ENCODE results near the gene APCDD1.

Gene APCDD1

GRCh38 chr18:10417191-10417590, 37.2 kb upstream of the APCDD1 start:
- Histone ChIP-seq H3K27me3 (ENCODE audit: control insufficient read depth, insufficient read depth, low read length) (no peaks in the 10 kb centered on the region), H3K4me3 (ENCODE audit: low read depth, low read length) (no peak overlapping the region), H3K36me3 (ENCODE audit: control insufficient read depth, insufficient read depth, low read length) (no peaks in the 10 kb centered on the region), H3K9me3 (ENCODE audit: control insufficient read depth, insufficient read depth, low read length) (no peaks in the 10 kb centered on the region), H3K4me1 (ENCODE audit: control insufficient read depth, insufficient read depth, low read length) (0 out of 2 replicates have a peak, but pooled peaks cover 4% of the 10 kb centered on the region), H3K27ac (ENCODE audit: low read depth, low read length) (no peak overlapping the region), H3K9ac (ENCODE audit: low read depth, low read length) (no peak overlapping the region)

GRCh38 chr18:10417664-10418063, 36.8 kb upstream of the APCDD1 start:
- Histone ChIP-seq H3K4me3 (ENCODE audit: low read depth, low read length) (no peak overlapping the region), H3K4me1 (ENCODE audit: control insufficient read depth, insufficient read depth, low read length) (0 out of 2 replicates have a peak, but pooled peaks cover 4% of the 10 kb centered on the region), H3K27me3 (ENCODE audit: control insufficient read depth, insufficient read depth, low read length) (no peaks in the 10 kb centered on the region), H3K27ac (ENCODE audit: low read depth, low read length) (no peak overlapping the region), H3K9me3 (ENCODE audit: control insufficient read depth, insufficient read depth, low read length) (no peaks in the 10 kb centered on the region), H3K9ac (ENCODE audit: low read depth, low read length) (no peak overlapping the region), H3K36me3 (ENCODE audit: control insufficient read depth, insufficient read depth, low read length) (no peaks in the 10 kb centered on the region)

- Histone ChIP-seq H3K9me3 (ENCODE audit: control insufficient read depth, insufficient read depth, low read length) (no peaks in the 10 kb centered on the region), H3K9ac (ENCODE audit: low read depth, low read length) (no peak overlapping the region), H3K27me3 (ENCODE audit: control insufficient read depth, insufficient read depth, low read length) (no peaks in the 10 kb centered on the region), H3K36me3 (ENCODE audit: control insufficient read depth, insufficient read depth, low read length) (no peaks in the 10 kb centered on the region), H3K27ac (ENCODE audit: low read depth, low read length) (no peak overlapping the region), H3K4me1 (ENCODE audit: control insufficient read depth, insufficient read depth, low read length) (0 out of 2 replicates have a peak, but pooled peaks cover 4% of the 10 kb centered on the region), H3K4me3 (ENCODE audit: low read depth, low read length) (no peak overlapping the region)
Observed at GRCh38 chr18:10418836-10419235, 35.6 kb upstream of the APCDD1 start.

GRCh38 chr18:10419420-10420103, 34.9 kb upstream of the APCDD1 start:
- Histone ChIP-seq H3K36me3 (ENCODE audit: control insufficient read depth, insufficient read depth, low read length) (no peaks in the 10 kb centered on the region), H3K9ac (ENCODE audit: low read depth, low read length) (no peak overlapping the region)

GRCh38 chr18:10420561-10421352, 33.7 kb upstream of the APCDD1 start:
- Histone ChIP-seq H3K27me3 (ENCODE audit: control insufficient read depth, insufficient read depth, low read length) (no peaks in the 10 kb centered on the region), H3K36me3 (ENCODE audit: control insufficient read depth, insufficient read depth, low read length) (no peaks in the 10 kb centered on the region), H3K9me3 (ENCODE audit: control insufficient read depth, insufficient read depth, low read length) (no peaks in the 10 kb centered on the region), H3K4me1 (ENCODE audit: control insufficient read depth, insufficient read depth, low read length) (0 out of 2 replicates have a peak, but pooled peaks cover under 1% of the 10 kb centered on the region), H3K27ac (ENCODE audit: low read depth, low read length) (no peak overlapping the region), H3K9ac (ENCODE audit: low read depth, low read length) (no peak overlapping the region), H3K4me3 (ENCODE audit: low read depth, low read length) (no peak overlapping the region)

More at GRCh38 chr18:10419420-10420103, 34.9 kb upstream of the APCDD1 start:
- Histone ChIP-seq H3K27me3 (ENCODE audit: control insufficient read depth, insufficient read depth, low read length) (no peaks in the 10 kb centered on the region), H3K9me3 (ENCODE audit: control insufficient read depth, insufficient read depth, low read length) (no peaks in the 10 kb centered on the region), H3K4me1 (ENCODE audit: control insufficient read depth, insufficient read depth, low read length) (0 out of 2 replicates have a peak, but pooled peaks cover 4% of the 10 kb centered on the region), H3K27ac (ENCODE audit: low read depth, low read length) (no peak overlapping the region), H3K4me3 (ENCODE audit: low read depth, low read length) (no peak overlapping the region)

GRCh38 chr18:10421859-10422258, 32.6 kb upstream of the APCDD1 start:
- Histone ChIP-seq H3K9ac (ENCODE audit: low read depth, low read length) (no peak overlapping the region), H3K4me3 (ENCODE audit: low read depth, low read length) (no peak overlapping the region), H3K36me3 (ENCODE audit: control insufficient read depth, insufficient read depth, low read length) (no peaks in the 10 kb centered on the region), H3K27ac (ENCODE audit: low read depth, low read length) (no peak overlapping the region), H3K9me3 (ENCODE audit: control insufficient read depth, insufficient read depth, low read length) (no peaks in the 10 kb centered on the region), H3K27me3 (ENCODE audit: control insufficient read depth, insufficient read depth, low read length) (no peaks in the 10 kb centered on the region), H3K4me1 (ENCODE audit: control insufficient read depth, insufficient read depth, low read length) (no peaks in the 10 kb centered on the region)

- H3K9me3 ChIP-seq (ENCODE audit: control insufficient read depth, insufficient read depth, low read length): no peaks in the 10 kb centered on the region
- H3K4me1 ChIP-seq (ENCODE audit: control insufficient read depth, insufficient read depth, low read length): no peaks in the 10 kb centered on the region
- H3K27ac ChIP-seq (ENCODE audit: low read depth, low read length): no peak overlapping the region
- H3K4me3 ChIP-seq (ENCODE audit: low read depth, low read length): no peak overlapping the region
- H3K9ac ChIP-seq (ENCODE audit: low read depth, low read length): no peak overlapping the region
- H3K27me3 ChIP-seq (ENCODE audit: control insufficient read depth, insufficient read depth, low read length): no peaks in the 10 kb centered on the region
- no peaks in the 10 kb centered on the region for H3K36me3 ChIP-seq (ENCODE audit: control insufficient read depth, insufficient read depth, low read length)
Observed at GRCh38 chr18:10422731-10423130, 31.7 kb upstream of the APCDD1 start.

- H3K4me1 ChIP-seq (ENCODE audit: control insufficient read depth, insufficient read depth, low read length): no peaks in the 10 kb centered on the region
- H3K9me3 ChIP-seq (ENCODE audit: control insufficient read depth, insufficient read depth, low read length): no peaks in the 10 kb centered on the region
- no peaks in the 10 kb centered on the region for H3K27me3 ChIP-seq (ENCODE audit: control insufficient read depth, insufficient read depth, low read length)
- no peak overlapping the region for H3K9ac ChIP-seq (ENCODE audit: low read depth, low read length)
- H3K4me3 ChIP-seq (ENCODE audit: low read depth, low read length): no peak overlapping the region
- H3K36me3 ChIP-seq (ENCODE audit: control insufficient read depth, insufficient read depth, low read length): no peaks in the 10 kb centered on the region
- H3K27ac ChIP-seq (ENCODE audit: low read depth, low read length): no peak overlapping the region
Observed at GRCh38 chr18:10424585-10425307, 29.7 kb upstream of the APCDD1 start.

- H3K9ac ChIP-seq (ENCODE audit: low read depth, low read length): no peak overlapping the region
- H3K4me3 ChIP-seq (ENCODE audit: low read depth, low read length): no peak overlapping the region
- no peak overlapping the region for H3K27ac ChIP-seq (ENCODE audit: low read depth, low read length)
- H3K36me3 ChIP-seq (ENCODE audit: control insufficient read depth, insufficient read depth, low read length): no peaks in the 10 kb centered on the region
- H3K4me1 ChIP-seq (ENCODE audit: control insufficient read depth, insufficient read depth, low read length): no peaks in the 10 kb centered on the region
- H3K9me3 ChIP-seq (ENCODE audit: control insufficient read depth, insufficient read depth, low read length): no peaks in the 10 kb centered on the region
- H3K27me3 ChIP-seq (ENCODE audit: control insufficient read depth, insufficient read depth, low read length): no peaks in the 10 kb centered on the region
Observed at GRCh38 chr18:10430677-10431076, 23.8 kb upstream of the APCDD1 start.

- Histone ChIP-seq H3K4me3 (ENCODE audit: low read depth, low read length) (no peak overlapping the region), H3K27me3 (ENCODE audit: control insufficient read depth, insufficient read depth, low read length) (no peaks in the 10 kb centered on the region), H3K9ac (ENCODE audit: low read depth, low read length) (no peak overlapping the region), H3K9me3 (ENCODE audit: control insufficient read depth, insufficient read depth, low read length) (no peaks in the 10 kb centered on the region), H3K4me1 (ENCODE audit: control insufficient read depth, insufficient read depth, low read length) (no peaks in the 10 kb centered on the region), H3K36me3 (ENCODE audit: control insufficient read depth, insufficient read depth, low read length) (no peaks in the 10 kb centered on the region), H3K27ac (ENCODE audit: low read depth, low read length) (no peak overlapping the region)
Observed at GRCh38 chr18:10431680-10432079, 22.8 kb upstream of the APCDD1 start.

- H3K27ac ChIP-seq (ENCODE audit: low read depth, low read length): no peak overlapping the region
- H3K4me3 ChIP-seq (ENCODE audit: low read depth, low read length): no peak overlapping the region
- no peaks in the 10 kb centered on the region for H3K36me3 ChIP-seq (ENCODE audit: control insufficient read depth, insufficient read depth, low read length)
- no peak overlapping the region for H3K9ac ChIP-seq (ENCODE audit: low read depth, low read length)
- H3K9me3 ChIP-seq (ENCODE audit: control insufficient read depth, insufficient read depth, low read length): no peaks in the 10 kb centered on the region
- no peaks in the 10 kb centered on the region for H3K27me3 ChIP-seq (ENCODE audit: control insufficient read depth, insufficient read depth, low read length)
- no peaks in the 10 kb centered on the region for H3K4me1 ChIP-seq (ENCODE audit: control insufficient read depth, insufficient read depth, low read length)
Observed at GRCh38 chr18:10432781-10433180, 21.7 kb upstream of the APCDD1 start.
